Psoas muscle (tissue), 8 donors: ENCODE measurements around the gene ARL4C. TPM values are rescaled to one million over a fixed set of nuclear protein-coding genes. Genes with fewer than 3 reads are reported as not detected.

Source experiments
- ATAC-seq, 4 donors: fragments of 200-7000 bp; cut with Tn5 transposase; one replicate each; pipeline ENCODE4 v1.9.1; 2020; ENCODE audit warnings: moderate library complexity in 3 of 4, mild to moderate bottlenecking in 2 of 4
- DNase-seq, 2 donors: peaks; one replicate each; pipeline ENCODE4 v3.0.0-alpha.2; 2020
- H3K27ac ChIP-seq: fragments of 200-600 bp; one replicate; pipeline ENCODE4 v1.8.0; 2022
- H3K27me3 ChIP-seq, 3 donors: fragments of 200-600 bp in 1 of 3; one replicate each; pipeline versions ENCODE4 v1.6.1 to v1.8.0; 2013 to 2022; ENCODE audit warnings: low read length in 2 of 3, mild to moderate bottlenecking in 2 of 3, moderate library complexity in 1 of 3; ENCODE audit not compliant: insufficient read depth in 3 of 3
- H3K36me3 ChIP-seq, 2 donors: fragments of 200-600 bp in 1 of 2; one replicate each; pipeline versions ENCODE4 v1.6.1 to v1.8.0; 2013 to 2022; ENCODE audit warnings: low read depth in 1 of 2, mild to moderate bottlenecking in 1 of 2, moderate library complexity in 1 of 2; ENCODE audit not compliant: insufficient read depth in 1 of 2
- H3K4me1 ChIP-seq: fragments of 200-600 bp; one replicate; pipeline ENCODE4 v1.8.0; 2022
- H3K4me3 ChIP-seq: fragments of 200-600 bp; one replicate; pipeline ENCODE4 v1.8.0; 2022; ENCODE audit warnings: mild to moderate bottlenecking
- H3K9me3 ChIP-seq: fragments of 200-600 bp; one replicate; pipeline ENCODE4 v1.8.0; 2022
- WGBS, 3 donors: extraction: QIAGEN DNeasy Blood & Tissue Kit; methylation state at CpG; one replicate each; pipeline versions ENCODE4 v1.1.6 to v1.1.7; 2013; 5-methylcytosine and 5-hydroxymethylcytosine counted together
- intact Hi-C, 2 donors: fragments of 100-400 bp; cut with DNase I; formaldehyde crosslinking; loops; one replicate each; pipeline versions ENCODE4 v1.11.0 to v1.14.2; 2022
- polyA plus RNA-seq, 3 donors: library from polyadenylated mRNA; stranded (reverse); fragments of 200-250 nt; gene quantifications; one replicate each; pipeline ENCODE4 v1.2.3, GENCODE V29; 2013
- total RNA-seq, 4 donors: library from RNA; stranded (reverse); fragmentation: NEBNext Ultra II Directional in 2 of 4; extraction: Animal tissue kit (Norgen Biotek cat#: 25700) in 2 of 4; gene quantifications; one replicate each; pipeline versions ENCODE4 v1.2.1 to v1.2.4, GENCODE V29; 2021 to 2023
- TF ChIP-seq, protein P1 (sequence below): fragments of 200-600 bp; IDR thresholded peaks from one replicate; pipeline ENCODE4 v1.8.0; 2022; ENCODE audit warnings: antibody characterized with exemption
- donor health status: healthy with polysubstance abuse.
- donor health status: DM: no; HTN: no; CAD: no; lungs with moderate emphysema.
- donor health status: Bipolar disorder and iron deficiency.
- donor health status: healthy.
- donor health status: DM: yes; HTN: yes; CAD: no.
- donor health status: DM: no; HTN: no; CAD: no.
- donor health status: DM: no; HTN: no; CAD: no.
- donor health status: DM: yes; HTN: yes; CAD: no.

Gene ARL4C
- total and polyA plus RNA-seq, 7 donors: 0.34 to 1.6 (median 1.1) TPM

- ATAC-seq: no peak
- WGBS, 3 donors: 63 to 71% (median 69%) methylated on average over 8 of the region's 8 CpGs
- H3K36me3 ChIP-seq: no peaks in the 10 kb centered on the region
Measured at GRCh38 chr2:234528410-234529148, 31.7 kb upstream of the ARL4C start.

GRCh38 chr2:234526711-234527110, 29.8 kb upstream of the ARL4C start:
- Histone ChIP-seq H3K36me3 (no peaks in the 10 kb centered on the region), H3K4me1 (no peaks in the 10 kb centered on the region), H3K9me3 (peaks cover 4% of the 10 kb centered on the region), H3K27ac (no peak overlapping the region), H3K4me3 (no peak overlapping the region), H3K27me3 (peaks cover 0 to 3% (median 0%) of the 10 kb centered on the region in 3 donors)
- TF ChIP-seq, protein P1, sequence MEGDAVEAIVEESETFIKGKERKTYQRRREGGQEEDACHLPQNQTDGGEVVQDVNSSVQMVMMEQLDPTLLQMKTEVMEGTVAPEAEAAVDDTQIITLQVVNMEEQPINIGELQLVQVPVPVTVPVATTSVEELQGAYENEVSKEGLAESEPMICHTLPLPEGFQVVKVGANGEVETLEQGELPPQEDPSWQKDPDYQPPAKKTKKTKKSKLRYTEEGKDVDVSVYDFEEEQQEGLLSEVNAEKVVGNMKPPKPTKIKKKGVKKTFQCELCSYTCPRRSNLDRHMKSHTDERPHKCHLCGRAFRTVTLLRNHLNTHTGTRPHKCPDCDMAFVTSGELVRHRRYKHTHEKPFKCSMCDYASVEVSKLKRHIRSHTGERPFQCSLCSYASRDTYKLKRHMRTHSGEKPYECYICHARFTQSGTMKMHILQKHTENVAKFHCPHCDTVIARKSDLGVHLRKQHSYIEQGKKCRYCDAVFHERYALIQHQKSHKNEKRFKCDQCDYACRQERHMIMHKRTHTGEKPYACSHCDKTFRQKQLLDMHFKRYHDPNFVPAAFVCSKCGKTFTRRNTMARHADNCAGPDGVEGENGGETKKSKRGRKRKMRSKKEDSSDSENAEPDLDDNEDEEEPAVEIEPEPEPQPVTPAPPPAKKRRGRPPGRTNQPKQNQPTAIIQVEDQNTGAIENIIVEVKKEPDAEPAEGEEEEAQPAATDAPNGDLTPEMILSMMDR: no peak
- DNase-seq (no peak), ATAC-seq (no peak)
- intact Hi-C loops: no loop called here
- 91 to 93% (median 92%) methylated on average over 3 of the region's 3 CpGs for WGBS, 3 donors

More at GRCh38 chr2:234528410-234529148, 31.7 kb upstream of the ARL4C start:
- Histone ChIP-seq H3K27ac (no peak overlapping the region), H3K4me1 (no peaks in the 10 kb centered on the region), H3K4me3 (no peak overlapping the region), H3K9me3 (peaks cover 4% of the 10 kb centered on the region), H3K27me3 (peaks cover 0 to 4% (median 0%) of the 10 kb centered on the region in 3 donors)
- intact Hi-C loops: no loop called here
- TF ChIP-seq, protein P1: no peak
- DNase-seq: no peak

GRCh38 chr2:234521536-234521935, 24.7 kb upstream of the ARL4C start:
- WGBS, 3 donors: 38 to 50% (median 46%) methylated on average over 2 of the region's 2 CpGs
- DNase-seq: no peak
- Histone ChIP-seq H3K27ac (no peak overlapping the region), H3K9me3 (peaks cover 4% of the 10 kb centered on the region), H3K27me3 (peaks cover 0 to 3% (median 0%) of the 10 kb centered on the region in 3 donors), H3K4me1 (no peaks in the 10 kb centered on the region), H3K4me3 (no peak overlapping the region), H3K36me3 (no peaks in the 10 kb centered on the region)
- ATAC-seq: no peak
- intact Hi-C loops: no loop called here
- TF ChIP-seq, protein P1: no peak

GRCh38 chr2:234518986-234519642, 22.2 kb upstream of the ARL4C start:
- Histone ChIP-seq H3K36me3 (no peaks in the 10 kb centered on the region), H3K4me3 (no peak overlapping the region), H3K9me3 (no peaks in the 10 kb centered on the region), H3K4me1 (no peaks in the 10 kb centered on the region), H3K27me3 (no peaks in the 10 kb centered on the region), H3K27ac (no peak overlapping the region)
- TF ChIP-seq, protein P1: no peak
- intact Hi-C loops: no loop called here
- 84 to 88% (median 88%) methylated on average over 5 of the region's 5 CpGs for WGBS, 3 donors
- ATAC-seq: no peak
- DNase-seq: no peak
